IPS DF 4.7 (cell line): ENCODE measurements around the gene ERV3-1.
"Not testable (repeated sequence)": the region's sequence is repeated elsewhere in the genome, so short reads cannot be mapped to it uniquely, and the experiment has no call there.

ENCODE experiments used
- DNase-seq: peaks from one replicate; pipeline ENCODE4 v3.0.0-alpha.2; 2013; ENCODE audit warnings: low spot score; ENCODE audit errors: extremely low read depth

Gene ERV3-1

GRCh38 chr7:65001291-65001814 is 5.1 kb downstream of the ERV3-1 start:
- DNase-seq = no peak

- DNase-seq = no peak
Measured at GRCh38 chr7:64999165-65000004, 7.1 kb downstream of the ERV3-1 start.

GRCh38 chr7:64998865-64999164 is 7.7 kb downstream of the ERV3-1 start:
- no peak for DNase-seq

- DNase-seq = peak; percentile 41
Measured at GRCh38 chr7:64997927-64998391, 8.5 kb downstream of the ERV3-1 start.

- no peak for DNase-seq
Measured at GRCh38 chr7:64997164-64997908, 9.2 kb downstream of the ERV3-1 start.

GRCh38 chr7:64996305-64996704 is 10.2 kb downstream of the ERV3-1 start:
- DNase-seq = no peak

- DNase-seq = no peak
Measured at GRCh38 chr7:64993901-64994300, 12.6 kb downstream of the ERV3-1 start.

- DNase-seq = no peak
Measured at GRCh38 chr7:64992971-64993370, 13.5 kb downstream of the ERV3-1 start.

GRCh38 chr7:64990936-64991335 is 15.6 kb downstream of the ERV3-1 start, which contains the start of gene ZNF117:
Gene ZNF117, minus strand, starts transcription at chr7:64991036.
- DNase-seq = no peak

GRCh38 chr7:64990216-64990615 is 16.3 kb downstream of the ERV3-1 start:
- DNase-seq = no peak

GRCh38 chr7:64978497-64979203 is 27.8 kb downstream of the ERV3-1 start:
- no peak for DNase-seq

GRCh38 chr7:64965594-64965993 is 40.9 kb downstream of the ERV3-1 start:
- DNase-seq = no peak

GRCh38 chr7:64959072-64959747 is 47.3 kb downstream of the ERV3-1 start:
- no peak for DNase-seq

- DNase-seq = no peak
Measured at GRCh38 chr7:64951250-64951848, 55.1 kb downstream of the ERV3-1 start.

- DNase-seq = not testable (repeated sequence)
Measured at GRCh38 chr7:64950673-64951072, 55.8 kb downstream of the ERV3-1 start.

- not testable (repeated sequence) for DNase-seq
Measured at GRCh38 chr7:64948774-64949173, 57.7 kb downstream of the ERV3-1 start.

- no peak for DNase-seq
Measured at GRCh38 chr7:64947252-64948000, 59.1 kb downstream of the ERV3-1 start.

GRCh38 chr7:64946772-64947171 is 59.7 kb downstream of the ERV3-1 start:
- DNase-seq = no peak

- no peak for DNase-seq
Measured at GRCh38 chr7:64945503-64946175, 60.8 kb downstream of the ERV3-1 start.
